C4-2B (cell line): Measurements from ENCODE around the gene SLCO2A1.

Source experiments
- CTCF ChIP-seq: fragments of 450-650 bp; conservative IDR thresholded peaks from 2 replicates; pipeline ENCODE4 v1.5.1; 2017; ENCODE audit warnings: mild to moderate bottlenecking
- ZFX ChIP-seq: fragments of 450-650 bp; IDR thresholded peaks from 2 replicates; pipeline ENCODE4 v1.6.1; 2017

- TF ChIP-seq CTCF (no peak), ZFX (no peak)
Observed at GRCh38 chr3:133949438-133949837, 80.3 kb downstream of the SLCO2A1 start.
